Adrenal gland (tissue), 12 donors: ENCODE data around the gene LPIN2. TPM values are rescaled to one million over a fixed set of nuclear protein-coding genes. Genes with fewer than 3 reads are reported as not detected.

Experiments used
- DNase-seq, 7 donors: peaks; one replicate each; pipeline ENCODE4 v3.0.0-alpha.2; 2019 to 2020
- H3K27ac ChIP-seq, 5 donors: fragments of 200-600 bp; sonication (generic) in 4 of 5; 1 replicate in 3 of 5; 2 replicates in 2 of 5; pipeline versions ENCODE4 v1.5.1 to v1.8.0; 2016 to 2020; ENCODE audit warnings: mild to moderate bottlenecking in 1 of 5
- H3K27me3 ChIP-seq: fragments of 200-600 bp; 2 replicates; pipeline ENCODE4 v1.8.0; 2021
- H3K36me3 ChIP-seq, 2 donors: fragments of 200-600 bp; replicated peaks in 1 of 2; 1 replicate in 1 of 2; 2 replicates in 1 of 2; pipeline versions ENCODE4 v1.5.1 to v1.8.0; 2018 to 2022
- H3K4me1 ChIP-seq, 2 donors: fragments of 200-600 bp; replicated peaks in 1 of 2; 1 replicate in 1 of 2; 2 replicates in 1 of 2; pipeline versions ENCODE4 v1.5.1 to v1.8.0; 2018 to 2021
- H3K4me3 ChIP-seq, 4 donors: fragments of 200-600 bp; sonication (generic) in 3 of 4; one replicate each; pipeline ENCODE4 v1.5.1; 2016 to 2018
- H3K9me3 ChIP-seq, 3 donors: fragments of 200-600 bp; sonication (generic) in 1 of 3; replicated peaks in 1 of 3; 1 replicate in 2 of 3; 2 replicates in 1 of 3; pipeline versions ENCODE4 v1.5.1 to v1.8.0; 2016 to 2021
- CTCF ChIP-seq, 6 experiments: fragments of 450-650 bp in 4 of 6; fragments of 200-600 bp in 2 of 6; sonication (generic) in 1 of 6; IDR thresholded peaks; 1 replicate in 5 of 6; 2 replicates in 1 of 6; pipeline versions ENCODE4 v1.5.1 to v1.8.0; 2016 to 2021; ENCODE audit warnings: antibody characterized with exemption in 6 of 6, mild to moderate bottlenecking in 2 of 6, moderate library complexity in 1 of 6
- POLR2A ChIP-seq, 2 donors: fragments of 450-650 bp; IDR thresholded peaks; one replicate each; pipeline ENCODE4 v1.6.1; 2017; ENCODE audit warnings: antibody characterized with exemption in 2 of 2, mild to moderate bottlenecking in 2 of 2, moderate library complexity in 1 of 2
- WGBS, 4 donors: extraction: QIAGEN DNeasy Blood & Tissue Kit in 2 of 4; methylation state at CpG; one replicate each; pipeline versions ENCODE4 v1.1.5 to v1.1.7; 2013 to 2017; 5-methylcytosine and 5-hydroxymethylcytosine counted together
- intact Hi-C, 2 donors: fragments of 100-400 bp; cut with DNase I; formaldehyde crosslinking; loops; one replicate each; pipeline versions ENCODE4 v1.14.1 to v1.15.0; 2022 to 2023
- polyA plus RNA-seq, 3 donors: library from polyadenylated mRNA; stranded (reverse); fragments of 200-250 nt in 2 of 3; fragments of 350-450 nt in 1 of 3; fragmentation: Illumina TruSeq in 1 of 3; extraction: RNeasy Lipid Tissue Mini Kit (QIAGEN cat#74804) in 1 of 3; gene quantifications; one replicate each; pipeline ENCODE4 v1.2.3, GENCODE V29; 2013 to 2014
- total RNA-seq, 9 donors: library from RNA; depleted of rRNA in 4 of 9; stranded (reverse); fragments of >200 nt in 4 of 9; fragments of 120-200 nt in 1 of 9; fragmentation: NEBNext Ultra II Directional in 1 of 9; extraction: Animal tissue kit (Norgen Biotek cat#: 25700) in 1 of 9; gene quantifications; one replicate each; pipeline versions ENCODE4 v1.1.0 to v1.2.4, GENCODE V29; 2013 to 2023
- donor health status: healthy with polysubstance abuse.
- donor health status: Bipolar disorder and iron deficiency.
- donor health status: DM: yes; HTN: yes; CAD: no.
- donor health status: DM: no; HTN: no; CAD: no.
- donor health status: DM: no; HTN: no; CAD: no.
- donor health status: DM: yes; HTN: yes; CAD: no.

LPIN2 gene
- total and polyA plus RNA-seq, 12 donors: 5.2 to 48.6 (median 27.3) TPM

- DNase-seq: peak in 6 of 7 donors; percentile 55 to 83 (median 63)
- no peaks in the 10 kb centered on the region for H3K27me3 ChIP-seq
- no peaks in the 10 kb centered on the region for H3K9me3 ChIP-seq
- 56 to 69% (median 66%) methylated on average over 18 of the region's 18 CpGs for WGBS, 4 donors
- TF ChIP-seq CTCF (IDR thresholded peaks at IDR 0.05) (no peak), POLR2A (IDR thresholded peaks at IDR 0.05) (peak in 1 of 2 donors; percentile 34)
- intact Hi-C loops: no loop called here
- H3K27ac ChIP-seq: peak overlapping the region in 4 of 5 donors; percentile 1 to 74 (median 53)
- H3K4me3 ChIP-seq: peak overlapping the region in 1 of 4 donors; percentile 2
- peaks cover 35 to 66% of the 10 kb centered on the region in 2 donors for H3K4me1 ChIP-seq
- no peaks in the 10 kb centered on the region for H3K36me3 ChIP-seq
Measured at GRCh38 chr18:2971741-2972552, 41.0 kb downstream of the LPIN2 start.

GRCh38 chr18:2970772-2971659, 41.9 kb downstream of the LPIN2 start:
- no peak for DNase-seq
- no peaks in the 10 kb centered on the region for H3K9me3 ChIP-seq
- no peak overlapping the region for H3K4me3 ChIP-seq
- peak overlapping the region in 3 of 5 donors; percentile 31 to 77 (median 74) for H3K27ac ChIP-seq
- WGBS, 4 donors: 66 to 77% (median 71%) methylated on average over 11 of the region's 11 CpGs
- H3K27me3 ChIP-seq: no peaks in the 10 kb centered on the region
- H3K4me1 ChIP-seq: peaks cover 32 to 64% of the 10 kb centered on the region in 2 donors
- intact Hi-C loops: no loop called here
- no peaks in the 10 kb centered on the region for H3K36me3 ChIP-seq
- no peak for TF ChIP-seq POLR2A (IDR thresholded peaks at IDR 0.05)
- peak in 1 of 6 experiments; percentile 22 for TF ChIP-seq CTCF (IDR thresholded peaks at IDR 0.05)

- H3K36me3 ChIP-seq: no peaks in the 10 kb centered on the region
- no peak for DNase-seq
- WGBS, 4 donors: 66 to 92% (median 82%) methylated on average over 3 of the region's 3 CpGs
- no peaks in the 10 kb centered on the region for H3K27me3 ChIP-seq
- peaks cover 32 to 61% of the 10 kb centered on the region in 2 donors for H3K4me1 ChIP-seq
- no peaks in the 10 kb centered on the region for H3K9me3 ChIP-seq
- peak overlapping the region in 2 of 5 donors; percentile 57 to 74 for H3K27ac ChIP-seq
- H3K4me3 ChIP-seq: no peak overlapping the region
- intact Hi-C loops: no loop called here
- TF ChIP-seq CTCF (IDR thresholded peaks at IDR 0.05): no peak
- TF ChIP-seq POLR2A (IDR thresholded peaks at IDR 0.05): no peak
Measured at GRCh38 chr18:2970344-2970743, 42.6 kb downstream of the LPIN2 start.

- Histone ChIP-seq H3K4me1 (peaks cover 32 to 61% of the 10 kb centered on the region in 2 donors), H3K36me3 (no peaks in the 10 kb centered on the region), H3K9me3 (no peaks in the 10 kb centered on the region), H3K4me3 (no peak overlapping the region), H3K27ac (peak overlapping the region in 1 of 5 donors; percentile 1), H3K27me3 (no peaks in the 10 kb centered on the region)
- no peak for DNase-seq
- TF ChIP-seq POLR2A (IDR thresholded peaks at IDR 0.05) (no peak), CTCF (IDR thresholded peaks at IDR 0.05) (no peak)
- WGBS, 4 donors: 49 to 54% (median 51%) methylated on average over 3 of the region's 3 CpGs
- intact Hi-C loops: no loop called here
Measured at GRCh38 chr18:2969695-2970094, 43.2 kb downstream of the LPIN2 start.
